Pancreas (tissue), 10 donors: Measurements from ENCODE around the gene SLFN12L. TPM values are rescaled to one million over a fixed set of nuclear protein-coding genes. Genes with fewer than 3 reads are reported as not detected.

ENCODE experiments used
- ATAC-seq, 4 donors: fragments of 200-7000 bp; cut with Tn5 transposase; one replicate each; pipeline versions ENCODE4 v1.8.0 to v1.9.1; 2020; ENCODE audit warnings: mild to moderate bottlenecking in 4 of 4, moderate library complexity in 4 of 4
- DNase-seq, 6 donors: peaks; one replicate each; pipeline ENCODE4 v3.0.0-alpha.2; 2020
- FAIRE-seq: peaks from 2 replicates; lab custom pipeline; 2012; peaks lifted over from hg19 to GRCh38; lab: Jason Lieb, UNC
- H3K27ac ChIP-seq, 4 donors: fragments of 200-600 bp; sonication (generic); 1 replicate in 3 of 4; 2 replicates in 1 of 4; pipeline versions ENCODE4 v1.5.0 to v1.8.0; 2020
- H3K27me3 ChIP-seq, 4 donors: fragments of 200-600 bp; one replicate each; pipeline ENCODE4 v1.8.0; 2021
- H3K36me3 ChIP-seq, 3 donors: fragments of 200-600 bp; sonication (generic) in 1 of 3; one replicate each; pipeline versions ENCODE4 v1.5.0 to v1.8.0; 2020 to 2021
- H3K4me1 ChIP-seq, 3 donors: fragments of 200-600 bp; one replicate each; pipeline ENCODE4 v1.8.0; 2021
- H3K4me3 ChIP-seq, 4 donors: fragments of 200-600 bp; sonication (generic) in 2 of 4; one replicate each; pipeline versions ENCODE4 v1.5.0 to v1.8.0; 2020 to 2021
- H3K9me3 ChIP-seq, 4 donors: fragments of 200-600 bp; one replicate each; pipeline ENCODE4 v1.8.0; 2021
- WGBS, 2 donors: extraction: QIAGEN DNeasy Blood & Tissue Kit; methylation state at CpG; one replicate each; pipeline ENCODE4 v1.1.7; 2013; 5-methylcytosine and 5-hydroxymethylcytosine counted together
- intact Hi-C, 3 donors: fragments of 100-400 bp; cut with DNase I; formaldehyde crosslinking; loops; one replicate each; pipeline versions ENCODE4 v1.11.1 to v1.14.2; 2022
- polyA plus RNA-seq, 2 donors: library from polyadenylated mRNA; stranded (reverse); fragments of 200-250 nt; gene quantifications; one replicate each; pipeline ENCODE4 v1.2.3, GENCODE V29; 2013
- total RNA-seq, 6 donors: library from RNA; stranded (reverse); fragmentation: NEBNext Ultra II Directional in 4 of 6; extraction: Animal tissue kit (Norgen Biotek cat#: 25700) in 4 of 6; gene quantifications; one replicate each; pipeline versions ENCODE4 v1.2.1 to v1.2.4, GENCODE V29; 2021 to 2023
- TF ChIP-seq, protein P1 (sequence below), 4 donors: fragments of 200-600 bp; sonication (generic) in 3 of 4; IDR thresholded peaks; one replicate each; pipeline versions ENCODE4 v1.5.0 to v1.8.0; 2021; ENCODE audit warnings: antibody characterized with exemption in 4 of 4
- donor health status: healthy with polysubstance abuse.
- donor health status: DM: no; HTN: no; CAD: no; lungs with moderate emphysema.
- donor health status: DM: no; HTN: no; CAD: no.
- donor health status: control.
- donor health status: control.
- donor health status: Bipolar disorder and iron deficiency.
- donor health status: DM: yes; HTN: yes; CAD: no.
- donor health status: DM: no; HTN: no; CAD: no.
- donor health status: DM: no; HTN: no; CAD: no.
- donor health status: DM: yes; HTN: yes; CAD: no.

The SLFN12L gene
- total and polyA plus RNA-seq, 8 donors, result 0.08 to 0.95 (median 0.23) TPM; not detected in 1

DNA sequence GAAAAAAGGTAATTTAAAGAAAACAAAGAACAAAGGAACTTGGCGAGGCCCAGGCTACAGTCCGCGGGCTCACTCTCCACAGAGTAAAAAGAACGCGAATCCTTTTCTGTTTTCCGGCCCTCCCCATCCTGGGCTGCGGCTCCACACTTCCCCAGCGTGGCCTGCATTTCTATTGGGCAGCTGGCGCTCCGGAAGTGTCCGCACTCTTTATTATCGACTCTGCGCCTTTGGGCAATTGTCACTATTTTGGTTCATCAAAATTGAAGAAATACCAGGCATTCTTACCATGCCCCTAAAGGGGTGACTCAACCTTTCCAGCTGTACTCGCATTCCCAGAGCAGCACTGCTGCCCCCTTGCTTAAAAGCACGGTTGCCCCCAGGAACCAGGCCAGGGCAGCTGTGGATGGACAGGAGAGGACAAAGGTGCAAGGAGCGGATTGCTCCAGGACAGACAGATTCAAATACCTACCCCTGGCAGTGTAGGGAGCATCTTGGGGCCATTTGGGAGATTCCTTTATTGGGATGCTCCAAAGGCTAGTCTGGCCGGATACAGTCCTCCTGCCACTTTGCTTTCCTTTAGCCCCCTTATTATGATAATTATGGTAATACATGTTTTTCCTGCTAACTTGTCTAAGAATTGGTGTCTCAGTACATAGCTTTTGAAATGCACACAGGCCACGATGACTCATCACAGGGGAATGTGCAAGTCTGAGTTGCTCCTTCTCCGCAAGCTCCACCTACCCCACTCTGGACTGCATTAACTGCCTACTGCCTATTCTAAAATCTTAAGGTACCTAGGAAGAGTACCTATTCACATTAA lies 104.2 kb downstream of the SLFN12L start:
- Histone ChIP-seq H3K9me3 (no peaks in the 10 kb centered on the region), H3K4me3 (peak overlapping the region; percentile 26 to 59 (median 48)), H3K36me3 (no peaks in the 10 kb centered on the region), H3K4me1 (peaks cover 0 to 10% (median 0%) of the 10 kb centered on the region in 3 donors), H3K27ac (peak overlapping the region; percentile 38 to 76 (median 68)), H3K27me3 (no peaks in the 10 kb centered on the region)
- intact Hi-C loops, result no loop called here
- 14 to 16% methylated on average over 19 of the region's 19 CpGs for WGBS, 2 donors
- ATAC-seq, result peak; percentile 84 to 93 (median 87)
- peak in 4 of 6 donors; percentile 54 to 79 (median 67) for DNase-seq
- FAIRE-seq, result no peak
- TF ChIP-seq, protein P1, sequence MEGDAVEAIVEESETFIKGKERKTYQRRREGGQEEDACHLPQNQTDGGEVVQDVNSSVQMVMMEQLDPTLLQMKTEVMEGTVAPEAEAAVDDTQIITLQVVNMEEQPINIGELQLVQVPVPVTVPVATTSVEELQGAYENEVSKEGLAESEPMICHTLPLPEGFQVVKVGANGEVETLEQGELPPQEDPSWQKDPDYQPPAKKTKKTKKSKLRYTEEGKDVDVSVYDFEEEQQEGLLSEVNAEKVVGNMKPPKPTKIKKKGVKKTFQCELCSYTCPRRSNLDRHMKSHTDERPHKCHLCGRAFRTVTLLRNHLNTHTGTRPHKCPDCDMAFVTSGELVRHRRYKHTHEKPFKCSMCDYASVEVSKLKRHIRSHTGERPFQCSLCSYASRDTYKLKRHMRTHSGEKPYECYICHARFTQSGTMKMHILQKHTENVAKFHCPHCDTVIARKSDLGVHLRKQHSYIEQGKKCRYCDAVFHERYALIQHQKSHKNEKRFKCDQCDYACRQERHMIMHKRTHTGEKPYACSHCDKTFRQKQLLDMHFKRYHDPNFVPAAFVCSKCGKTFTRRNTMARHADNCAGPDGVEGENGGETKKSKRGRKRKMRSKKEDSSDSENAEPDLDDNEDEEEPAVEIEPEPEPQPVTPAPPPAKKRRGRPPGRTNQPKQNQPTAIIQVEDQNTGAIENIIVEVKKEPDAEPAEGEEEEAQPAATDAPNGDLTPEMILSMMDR (IDR thresholded peaks at IDR 0.05), result no peak

DNA sequence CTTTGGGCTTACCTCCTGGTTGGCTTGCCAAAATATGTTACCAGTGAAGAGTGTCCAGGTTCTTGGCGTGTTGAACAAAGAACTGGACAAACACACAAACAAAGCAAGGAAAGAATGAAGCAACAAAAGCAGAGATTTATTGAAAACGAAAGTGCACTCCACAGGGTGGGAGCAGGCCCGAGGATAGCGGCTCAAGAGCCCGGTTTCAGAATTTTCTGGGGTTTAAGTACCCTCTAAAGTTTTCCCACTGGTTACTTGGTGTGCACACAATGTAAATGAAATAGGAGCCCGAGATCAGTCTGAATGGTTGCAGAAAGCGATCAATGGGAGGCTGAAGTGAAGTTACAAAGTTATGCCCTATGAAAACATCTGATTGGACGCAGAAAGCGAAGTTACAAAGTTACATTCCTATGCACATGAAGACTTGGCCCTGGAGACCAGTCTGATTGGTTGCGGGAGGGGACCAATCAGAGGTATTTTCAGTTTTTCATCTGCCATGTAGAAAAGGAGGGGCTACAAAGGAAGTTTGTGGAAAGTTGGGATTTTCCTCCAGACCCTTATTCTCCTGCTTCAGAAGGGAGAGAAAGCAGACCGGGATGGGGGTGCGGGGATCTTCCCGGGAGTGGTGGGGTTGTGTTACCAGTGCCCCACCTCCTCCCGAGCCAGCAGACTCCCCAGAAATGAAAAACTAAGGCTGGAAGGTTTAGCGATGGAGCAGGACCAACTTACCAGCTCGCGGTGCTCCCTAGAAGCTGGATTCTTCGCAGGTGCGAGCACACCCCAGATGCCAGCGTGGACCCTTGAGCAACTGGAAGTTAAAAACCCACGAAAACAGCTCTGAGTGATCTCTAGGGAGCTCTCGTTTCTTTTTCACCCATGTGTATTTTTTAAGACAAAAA lies 105.1 kb downstream of the SLFN12L start, which contains the start of gene SLFN12:
Gene SLFN12, minus strand, starts transcription at position 325 of the 899 bp plus-strand sequence. CDS start 9,472 bp downstream, outside the sequence.
- Histone ChIP-seq H3K27me3 (no peaks in the 10 kb centered on the region), H3K4me3 (peak within 1 kb of the TSS; percentile 26 to 59 (median 48)), H3K9me3 (no peaks in the 10 kb centered on the region), H3K4me1 (peaks cover 0 to 10% (median 0%) of the 10 kb centered on the region in 3 donors), H3K36me3 (no peaks in the 10 kb centered on the region), H3K27ac (peak within 1 kb of the TSS; percentile 38 to 76 (median 68))
- TF ChIP-seq, protein P1 (IDR thresholded peaks at IDR 0.05), result no peak
- intact Hi-C loops, result no loop called here
- ATAC-seq (peak; percentile 88 to 92 (median 90)), FAIRE-seq (peak; percentile 81), DNase-seq (peak in 3 of 6 donors; percentile 25 to 67 (median 56))
- 6 to 13% methylated on average over 22 of the region's 22 CpGs for WGBS, 2 donors

DNA sequence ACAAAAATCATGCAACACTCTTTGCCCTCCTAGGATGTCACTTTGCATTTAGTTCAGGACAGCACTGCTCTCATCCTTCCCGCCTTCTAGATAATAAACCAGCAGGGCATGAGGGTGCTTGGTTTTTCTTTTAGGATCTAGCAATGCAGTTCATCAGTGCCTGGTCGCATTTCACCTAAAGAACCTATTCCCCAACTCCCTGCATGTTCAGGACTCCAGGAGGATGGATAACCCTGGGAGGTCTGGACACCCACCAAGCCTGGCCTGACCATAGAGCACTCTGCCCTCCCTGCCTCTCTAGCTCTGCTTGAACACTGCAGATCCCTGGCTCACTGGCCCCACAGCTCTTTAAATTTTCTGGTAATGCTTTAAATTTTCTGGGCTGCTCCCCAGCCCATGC lies 107.8 kb downstream of the SLFN12L start:
- TF ChIP-seq, protein P1 (IDR thresholded peaks at IDR 0.05), result no peak
- 69 to 81% methylated on average over 2 of the region's 2 CpGs for WGBS, 2 donors
- Histone ChIP-seq H3K4me3 (no peak overlapping the region), H3K36me3 (no peaks in the 10 kb centered on the region), H3K27ac (no peak overlapping the region), H3K9me3 (no peaks in the 10 kb centered on the region), H3K4me1 (peaks cover 0 to 10% (median 0%) of the 10 kb centered on the region in 3 donors), H3K27me3 (no peaks in the 10 kb centered on the region)
- DNase-seq (no peak), FAIRE-seq (no peak), ATAC-seq (no peak)
- intact Hi-C loops, result no loop called here

DNA sequence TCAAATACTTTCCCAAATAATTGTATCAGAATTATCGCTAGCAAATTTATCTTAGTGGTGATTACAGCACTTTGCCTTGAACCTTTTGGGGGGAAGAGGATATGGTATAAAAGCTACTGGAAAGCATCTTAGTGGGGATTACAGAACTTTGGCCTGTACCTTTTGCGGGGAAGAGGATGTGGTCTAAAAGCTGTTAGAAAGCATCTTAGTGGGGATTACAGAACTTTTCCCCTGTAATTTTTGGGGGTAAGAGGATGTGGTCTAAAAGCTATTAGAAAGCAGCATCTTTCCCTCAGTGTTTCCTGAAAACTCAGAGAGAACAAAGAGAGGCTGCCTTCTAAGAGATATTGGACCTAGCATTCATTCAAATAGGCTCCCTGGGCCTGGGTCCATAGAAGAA lies 109.2 kb downstream of the SLFN12L start:
- no peak overlapping the region for H3K4me3 ChIP-seq
- peaks cover 0 to 2% (median 0%) of the 10 kb centered on the region in 3 donors for H3K4me1 ChIP-seq
- H3K27me3 ChIP-seq, result no peaks in the 10 kb centered on the region
- FAIRE-seq (no peak), ATAC-seq (no peak), DNase-seq (no peak)
- WGBS, 2 donors, result 87 to 98% methylated on average over 2 of the region's 2 CpGs
- intact Hi-C loops, result no loop called here
- TF ChIP-seq, protein P1 (IDR thresholded peaks at IDR 0.05), result no peak
- H3K36me3 ChIP-seq, result no peaks in the 10 kb centered on the region
- H3K9me3 ChIP-seq, result no peaks in the 10 kb centered on the region
- H3K27ac ChIP-seq, result no peak overlapping the region
